ENCODE data around the gene SAMM50. TPM values are rescaled to one million over a fixed set of nuclear protein-coding genes. Genes with fewer than 3 reads are reported as not detected.

SAMM50 gene
- polyA plus RNA-seq, 3 donors: 28.9 to 55.3 (median 32.4) TPM

DNA sequence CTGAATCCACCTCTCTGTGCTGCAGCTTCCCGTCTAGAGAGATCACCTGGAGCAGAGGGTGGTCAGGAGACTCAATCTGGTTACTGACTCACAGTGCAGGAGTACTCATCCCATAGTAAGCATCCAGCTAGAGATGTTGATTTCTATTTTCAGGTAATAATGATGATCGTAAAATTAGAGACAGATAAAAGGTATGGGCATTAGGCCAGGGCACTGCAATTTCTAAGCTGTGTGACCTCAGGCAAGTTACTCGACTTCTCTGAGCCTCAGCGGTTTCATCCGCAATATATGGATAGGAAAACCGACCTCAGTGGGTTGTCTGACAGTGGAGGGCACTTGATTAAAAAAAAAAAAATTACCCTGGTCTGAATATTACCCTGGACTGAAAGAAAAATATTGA is 13.8 kb upstream of the SAMM50 start:
- H3K27ac ChIP-seq (ENCODE audit: low read depth, low read length): no peak overlapping the region
- WGBS, 3 donors: 83 to 87% (median 86%) methylated on average over 6 of the region's 6 CpGs

GRCh38 chr22:43944670-43945430 is 10.4 kb upstream of the SAMM50 start:
- 83 to 86% (median 85%) methylated on average over 20 of the region's 20 CpGs for WGBS, 3 donors
- no peak overlapping the region for H3K27ac ChIP-seq (ENCODE audit: low read depth, low read length)

GRCh38 chr22:43945632-43946383 is 9.4 kb upstream of the SAMM50 start:
- H3K27ac ChIP-seq (ENCODE audit: low read depth, low read length): no peak overlapping the region
- WGBS, 3 donors: 47 to 51% (median 49%) methylated on average over 12 of the region's 12 CpGs

- 69 to 75% (median 74%) methylated on average over 7 of the region's 7 CpGs for WGBS, 3 donors
- no peak overlapping the region for H3K27ac ChIP-seq (ENCODE audit: low read depth, low read length)
Observed at GRCh38 chr22:43946384-43946667, 8.9 kb upstream of the SAMM50 start.

DNA sequence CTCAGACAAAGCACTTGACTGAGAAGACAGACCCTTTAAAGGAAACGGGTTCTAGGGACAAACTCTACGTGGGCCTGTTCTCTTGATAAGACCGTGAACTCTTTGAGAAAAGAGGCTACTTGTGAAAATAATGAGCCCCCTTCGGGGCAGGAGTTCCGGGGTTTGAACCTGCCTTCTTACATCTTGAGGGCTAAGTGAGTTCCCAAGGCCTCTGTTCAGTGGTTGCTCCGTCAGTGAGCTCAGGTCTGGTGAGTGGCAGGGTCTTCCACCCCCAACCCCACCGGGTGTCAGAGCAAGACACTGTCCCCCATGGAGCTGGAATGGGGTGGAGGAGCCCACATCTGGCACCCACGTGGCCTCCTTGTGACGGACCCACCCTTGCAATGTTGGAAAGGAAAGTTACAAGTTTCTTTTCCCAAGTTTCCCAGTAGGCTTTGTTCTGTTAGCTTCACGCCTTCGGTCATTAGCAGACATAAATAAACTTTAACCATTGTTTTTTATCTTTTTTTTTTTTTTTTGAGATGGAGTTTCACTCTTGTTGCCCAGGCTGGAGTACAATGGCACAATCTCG is 6.3 kb upstream of the SAMM50 start:
- WGBS, 3 donors: 77 to 83% (median 79%) methylated on average over 11 to 12 of the region's 12 CpGs
- no peak overlapping the region for H3K27ac ChIP-seq (ENCODE audit: low read depth, low read length)

DNA sequence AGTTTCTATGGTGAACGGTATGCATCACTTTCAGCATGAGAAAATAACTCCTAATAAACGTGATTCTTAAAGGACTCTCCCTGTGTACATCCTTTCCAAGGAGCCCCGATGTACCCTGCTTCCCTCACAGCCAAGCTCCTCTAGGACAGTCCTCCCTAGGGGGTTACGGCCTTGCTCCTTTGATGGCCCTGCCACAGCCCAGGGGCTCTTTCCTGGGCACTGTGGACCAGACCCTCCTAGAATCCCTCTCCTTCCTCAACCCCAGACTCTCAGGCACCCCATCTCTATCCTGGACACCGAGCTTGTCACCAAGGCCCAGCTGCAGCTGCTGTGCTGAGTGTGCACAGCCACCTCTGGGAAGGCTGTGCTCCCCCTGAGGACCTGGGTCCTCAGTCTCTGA is 3.9 kb upstream of the SAMM50 start:
- WGBS, 3 donors: 75 to 84% (median 81%) methylated on average over 5 of the region's 5 CpGs
- H3K27ac ChIP-seq (ENCODE audit: low read depth, low read length): no peak overlapping the region

- WGBS, 3 donors: 45 to 59% (median 51%) methylated on average over 7 of the region's 7 CpGs
- H3K27ac ChIP-seq (ENCODE audit: low read depth, low read length): no peak overlapping the region
Observed at GRCh38 chr22:43951966-43952365, 3.3 kb upstream of the SAMM50 start.

DNA sequence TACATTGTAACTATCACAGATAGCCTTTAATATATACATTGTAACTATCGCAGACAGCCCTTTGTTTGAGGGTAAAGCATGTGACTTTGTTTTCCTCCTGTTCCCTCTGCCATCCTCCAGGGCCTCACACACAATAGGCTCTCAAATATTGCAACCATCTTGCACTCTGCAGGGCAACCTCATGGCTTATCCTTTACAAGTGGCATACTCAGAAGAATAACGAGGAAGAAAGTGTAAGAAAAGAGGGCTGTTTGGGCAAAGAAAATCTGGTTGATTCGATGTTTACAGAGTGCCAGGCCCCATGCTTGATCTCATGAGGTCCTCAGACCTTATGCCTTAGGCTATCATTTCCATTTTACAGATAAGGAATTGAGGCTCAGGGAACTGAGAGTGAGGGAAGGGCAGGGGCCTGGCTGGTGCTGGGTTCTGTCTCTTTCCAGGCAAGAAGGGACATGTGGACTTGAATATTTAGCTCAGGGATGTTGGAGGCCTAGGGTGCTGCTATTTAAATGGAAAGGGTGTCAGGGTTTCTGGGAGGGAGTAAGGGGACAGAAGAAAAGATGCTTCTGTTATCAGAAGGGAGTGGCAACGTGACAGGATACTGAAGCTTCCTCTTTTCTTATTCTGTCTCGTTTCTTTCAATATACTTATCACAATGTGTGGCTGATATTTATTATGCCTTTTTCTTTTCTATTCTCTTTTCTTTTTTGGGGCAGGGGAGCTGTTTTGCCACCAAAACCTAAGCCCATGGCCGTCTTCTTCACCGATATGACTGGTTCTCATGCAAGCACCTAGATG is 1.1 kb upstream of the SAMM50 start:
- WGBS, 3 donors: 38 to 50% (median 41%) methylated on average over 7 of the region's 7 CpGs
- H3K27ac ChIP-seq (ENCODE audit: low read depth, low read length): no peak overlapping the region

DNA sequence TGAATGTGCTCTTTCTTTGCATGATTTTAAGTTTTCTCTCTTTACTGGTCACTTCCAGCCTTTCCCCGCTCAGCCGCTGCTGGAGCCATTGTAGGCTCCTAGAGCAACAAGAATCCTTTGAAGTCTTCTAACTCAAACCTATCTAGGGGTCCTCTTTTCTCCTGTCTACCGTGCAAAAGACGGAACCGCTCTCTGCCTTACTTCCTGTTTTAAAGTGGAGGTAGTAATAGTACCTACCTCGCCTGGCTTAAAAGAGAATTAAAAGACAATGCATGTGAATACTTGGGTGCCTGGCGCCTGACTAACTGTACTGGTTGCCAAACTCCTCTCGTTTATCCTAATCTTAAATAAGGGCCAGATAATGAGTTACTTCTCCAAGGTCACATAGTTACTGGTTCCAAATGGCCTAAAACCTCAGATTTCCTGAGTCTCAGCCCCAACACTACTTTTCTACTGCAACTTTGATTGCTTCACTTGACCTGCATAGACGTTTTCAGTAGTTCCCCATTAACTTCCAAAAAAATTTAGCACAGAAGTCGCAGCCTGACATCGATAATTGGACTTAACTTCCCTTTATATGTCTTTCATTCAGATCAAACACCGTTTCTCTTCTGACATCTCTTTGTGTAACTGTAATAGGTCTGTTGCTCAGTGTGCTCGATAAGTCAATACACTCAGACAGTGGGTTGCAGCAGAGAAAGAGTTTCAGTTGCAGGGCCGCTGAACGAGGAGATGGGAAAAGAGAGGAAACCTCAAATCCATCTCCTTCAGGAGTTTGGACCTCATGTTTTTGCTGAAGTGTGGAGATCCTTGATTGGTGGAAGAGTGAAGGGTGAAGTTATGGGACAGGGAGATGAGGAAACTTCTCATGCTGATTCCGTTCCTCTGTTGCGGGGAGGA is 891 bp downstream of the SAMM50 start:
- H3K27ac ChIP-seq (ENCODE audit: low read depth, low read length): no peak overlapping the region
- 28 to 38% (median 31%) methylated on average over 17 of the region's 17 CpGs for WGBS, 3 donors

- H3K27ac ChIP-seq (ENCODE audit: low read depth, low read length): no peak overlapping the region
- WGBS, 3 donors: 56 to 67% (median 60%) methylated on average over 9 of the region's 9 CpGs
Observed at GRCh38 chr22:43956805-43957463, 1.7 kb downstream of the SAMM50 start.

- 77 to 84% (median 77%) methylated on average over 11 of the region's 11 CpGs for WGBS, 3 donors
- H3K27ac ChIP-seq (ENCODE audit: low read depth, low read length): no peak overlapping the region
Observed at GRCh38 chr22:43957871-43958270, 2.6 kb downstream of the SAMM50 start.

- H3K27ac ChIP-seq (ENCODE audit: low read depth, low read length): no peak overlapping the region
- 96 to 98% (median 97%) methylated on average over 10 of the region's 10 CpGs for WGBS, 3 donors
Observed at GRCh38 chr22:43964314-43964857, 9.1 kb downstream of the SAMM50 start.

DNA sequence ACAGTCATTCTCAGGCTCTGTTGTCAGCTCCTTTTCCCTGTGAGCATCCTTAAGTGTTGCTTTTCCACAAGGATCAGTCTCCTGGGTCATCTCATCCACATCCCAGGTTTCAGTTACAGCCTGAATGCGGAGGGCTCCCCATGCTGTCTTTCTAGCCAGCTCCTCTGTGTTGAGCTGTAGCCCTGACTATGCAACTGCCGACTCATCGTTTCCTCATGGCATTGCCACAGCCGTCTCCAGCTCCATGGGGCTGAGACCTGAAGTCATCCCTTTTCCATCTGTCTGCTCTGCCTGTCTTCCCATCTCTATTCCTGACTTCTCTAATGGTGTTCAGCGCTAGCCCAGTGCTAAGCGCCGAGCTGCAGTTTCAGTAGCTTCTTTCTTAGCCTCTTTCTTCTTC is 11.8 kb downstream of the SAMM50 start:
- 92 to 95% (median 92%) methylated on average over 7 of the region's 7 CpGs for WGBS, 3 donors

DNA sequence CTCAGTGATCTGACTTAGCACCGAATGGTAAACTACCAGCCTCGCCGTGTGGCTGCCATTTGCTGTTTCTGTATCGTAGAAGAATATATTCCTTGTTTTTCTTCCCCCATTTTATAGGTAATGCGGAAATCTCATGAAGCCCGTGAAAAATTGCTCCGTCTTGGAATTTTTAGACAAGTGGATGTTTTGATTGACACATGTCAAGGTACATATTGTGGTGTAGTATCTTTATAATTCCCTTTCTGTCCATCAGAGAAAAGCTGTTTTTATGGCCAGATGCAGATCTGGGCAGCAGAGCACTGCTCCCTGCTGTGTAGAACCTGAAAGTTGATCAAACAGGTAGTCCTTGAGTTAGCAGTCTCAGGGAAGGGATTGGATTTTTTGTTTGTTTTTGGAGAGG is 13.4 kb downstream of the SAMM50 start:
- 93 to 99% (median 95%) methylated on average over 7 of the region's 7 CpGs for WGBS, 3 donors
- H3K27ac ChIP-seq (ENCODE audit: low read depth, low read length): no peak overlapping the region

More for the DNA sequence above, 11.8 kb downstream of the SAMM50 start:
- no peak overlapping the region for H3K27ac ChIP-seq (ENCODE audit: low read depth, low read length)

DNA sequence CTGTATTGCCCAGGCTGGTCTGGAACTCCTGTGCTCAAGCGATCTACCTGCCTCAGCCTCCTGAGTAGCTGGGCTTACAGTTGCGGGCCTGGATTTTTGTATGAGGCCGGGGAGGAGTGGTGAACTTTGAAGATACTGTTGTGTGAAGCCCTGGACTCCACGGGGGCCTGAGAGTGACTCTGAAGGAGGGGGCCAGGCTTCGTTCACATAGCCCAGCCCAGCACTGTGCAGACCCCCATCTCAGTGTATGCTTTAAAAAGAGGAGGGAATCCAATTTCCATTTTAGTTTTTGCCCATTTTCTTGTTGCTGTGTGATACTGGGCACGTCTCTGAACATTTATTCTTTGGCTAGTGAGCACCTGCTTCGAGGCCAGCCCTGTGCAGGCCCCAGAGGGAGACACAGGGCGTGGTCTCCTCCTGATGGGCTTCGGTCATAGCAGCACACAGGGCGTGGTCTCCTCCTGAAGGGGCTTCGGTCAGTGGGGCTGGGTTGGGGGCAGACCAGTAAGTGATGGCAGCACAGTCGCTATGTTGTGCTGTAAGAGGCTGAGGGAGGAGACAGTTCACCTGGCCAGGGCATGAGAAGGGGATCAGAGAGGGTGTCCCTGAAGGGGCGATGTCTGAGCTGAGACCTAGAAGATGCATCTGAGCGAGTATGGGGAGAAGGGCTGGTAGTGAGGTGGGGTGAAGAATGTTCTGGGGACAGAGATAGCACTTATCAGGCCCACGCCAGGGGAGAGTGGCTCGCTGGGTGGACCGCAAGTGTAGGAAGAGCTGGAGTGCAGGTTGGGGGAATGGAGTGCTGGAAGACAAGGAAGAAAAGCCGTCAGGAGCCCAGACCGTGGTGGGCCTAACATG is 14.0 kb downstream of the SAMM50 start:
- no peak overlapping the region for H3K27ac ChIP-seq (ENCODE audit: low read depth, low read length)
- WGBS, 3 donors: 91 to 97% (median 95%) methylated on average over 19 of the region's 19 CpGs

- 61 to 85% (median 84%) methylated on average over 8 of the region's 8 CpGs for WGBS, 3 donors
- H3K27ac ChIP-seq (ENCODE audit: low read depth, low read length): no peak overlapping the region
Observed at GRCh38 chr22:43969989-43970755, 14.9 kb downstream of the SAMM50 start.

Measured in adipose tissue (tissue), 3 donors.